Nephron (organoid): ENCODE results near the gene CNTNAP2.

ENCODE experiments used
- H3K27ac Mint-ChIP-seq, 3 experiments: 2 replicates each; pipeline ENCODE4 v1.8.0; 2020; ENCODE audit warnings: mixed read lengths in 3 of 3, mild to moderate bottlenecking in 2 of 3, moderate library complexity in 1 of 3
- H3K27me3 Mint-ChIP-seq: 2 replicates; pipeline ENCODE4 v1.8.0; 2021; ENCODE audit warnings: low read depth, mild to moderate bottlenecking, moderate library complexity, mixed read lengths
- H3K36me3 Mint-ChIP-seq: 2 replicates; pipeline ENCODE4 v1.8.0; 2020; ENCODE audit warnings: low read depth, mixed read lengths
- H3K4me1 Mint-ChIP-seq: 2 replicates; pipeline ENCODE4 v1.8.0; 2020; ENCODE audit warnings: mixed read lengths
- H3K4me3 Mint-ChIP-seq, 3 experiments: 2 replicates each; pipeline ENCODE4 v1.8.0; 2020; ENCODE audit warnings: mild to moderate bottlenecking in 3 of 3, mixed read lengths in 3 of 3, moderate library complexity in 2 of 3
- H3K9me3 Mint-ChIP-seq: 2 replicates; pipeline ENCODE4 v1.8.0; 2020; ENCODE audit warnings: mixed read lengths
- TF ChIP-seq, protein P1 (sequence below), 3 experiments: fragments of 200-600 bp; sonication (generic); IDR thresholded peaks; one replicate each; pipeline ENCODE4 v1.5.0; 2021; ENCODE audit warnings: antibody characterized with exemption in 3 of 3; ENCODE audit not compliant: unreplicated experiment in 3 of 3

The CNTNAP2 gene

DNA sequence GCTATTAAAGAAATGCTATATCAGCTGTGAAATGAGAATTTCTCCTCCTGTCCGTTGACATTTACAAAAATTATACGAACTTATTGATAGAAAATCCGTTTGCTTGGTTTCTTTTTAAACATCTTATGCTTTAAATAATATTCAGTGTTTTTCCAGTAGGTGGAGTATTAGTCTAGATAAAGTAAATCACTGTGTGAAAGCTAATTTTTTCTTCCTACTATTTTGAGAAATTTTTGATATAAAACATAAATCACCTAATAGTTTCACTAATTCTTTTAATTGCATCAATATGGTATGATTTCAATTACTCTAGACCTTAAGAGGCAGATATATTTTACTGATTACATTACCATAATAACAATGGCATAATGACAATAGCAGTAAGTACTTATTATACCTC is 2138.7 kb downstream of the CNTNAP2 start:
- Mint-ChIP-seq H3K4me1 (peaks cover under 1% of the 10 kb centered on the region), H3K36me3 (no peaks in the 10 kb centered on the region)
- TF ChIP-seq, protein P1, sequence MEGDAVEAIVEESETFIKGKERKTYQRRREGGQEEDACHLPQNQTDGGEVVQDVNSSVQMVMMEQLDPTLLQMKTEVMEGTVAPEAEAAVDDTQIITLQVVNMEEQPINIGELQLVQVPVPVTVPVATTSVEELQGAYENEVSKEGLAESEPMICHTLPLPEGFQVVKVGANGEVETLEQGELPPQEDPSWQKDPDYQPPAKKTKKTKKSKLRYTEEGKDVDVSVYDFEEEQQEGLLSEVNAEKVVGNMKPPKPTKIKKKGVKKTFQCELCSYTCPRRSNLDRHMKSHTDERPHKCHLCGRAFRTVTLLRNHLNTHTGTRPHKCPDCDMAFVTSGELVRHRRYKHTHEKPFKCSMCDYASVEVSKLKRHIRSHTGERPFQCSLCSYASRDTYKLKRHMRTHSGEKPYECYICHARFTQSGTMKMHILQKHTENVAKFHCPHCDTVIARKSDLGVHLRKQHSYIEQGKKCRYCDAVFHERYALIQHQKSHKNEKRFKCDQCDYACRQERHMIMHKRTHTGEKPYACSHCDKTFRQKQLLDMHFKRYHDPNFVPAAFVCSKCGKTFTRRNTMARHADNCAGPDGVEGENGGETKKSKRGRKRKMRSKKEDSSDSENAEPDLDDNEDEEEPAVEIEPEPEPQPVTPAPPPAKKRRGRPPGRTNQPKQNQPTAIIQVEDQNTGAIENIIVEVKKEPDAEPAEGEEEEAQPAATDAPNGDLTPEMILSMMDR (IDR thresholded peaks at IDR 0.05; ENCODE audit: unreplicated experiment in 3 of 3): peak; percentile 13 to 32 (median 28)

DNA sequence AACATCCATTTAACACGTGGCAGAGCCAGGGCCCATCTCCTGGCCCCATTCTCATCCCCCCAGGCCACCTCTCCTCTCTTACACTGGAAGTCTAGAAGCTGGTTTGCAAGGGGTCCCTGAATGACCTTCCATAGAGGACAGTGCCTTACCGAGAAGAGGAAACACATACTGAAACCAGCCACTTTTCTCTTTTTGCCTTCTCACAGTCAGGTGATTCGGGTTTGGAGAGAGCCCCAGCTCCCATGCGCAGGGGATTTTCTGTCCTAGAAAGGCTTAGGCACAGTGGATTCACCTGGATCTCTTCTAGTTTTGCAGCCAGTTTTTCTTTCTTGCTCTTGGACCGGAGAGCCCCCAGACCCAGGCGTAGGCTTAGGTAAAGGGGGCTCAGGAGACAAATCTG is 2139.8 kb downstream of the CNTNAP2 start:
- H3K4me3 Mint-ChIP-seq: no peak overlapping the region
- H3K36me3 Mint-ChIP-seq: no peaks in the 10 kb centered on the region
- peaks cover 6% of the 10 kb centered on the region for H3K4me1 Mint-ChIP-seq
- TF ChIP-seq, protein P1 (IDR thresholded peaks at IDR 0.05; ENCODE audit: unreplicated experiment in 3 of 3): no peak
- H3K9me3 Mint-ChIP-seq: peaks cover 13% of the 10 kb centered on the region
- H3K27me3 Mint-ChIP-seq: no peaks in the 10 kb centered on the region
- H3K27ac Mint-ChIP-seq: no peak overlapping the region

More for the DNA sequence above, 2138.7 kb downstream of the CNTNAP2 start:
- peaks cover 23% of the 10 kb centered on the region for H3K9me3 Mint-ChIP-seq
- H3K27ac Mint-ChIP-seq: no peak overlapping the region
- no peaks in the 10 kb centered on the region for H3K27me3 Mint-ChIP-seq
- H3K4me3 Mint-ChIP-seq: no peak overlapping the region

DNA sequence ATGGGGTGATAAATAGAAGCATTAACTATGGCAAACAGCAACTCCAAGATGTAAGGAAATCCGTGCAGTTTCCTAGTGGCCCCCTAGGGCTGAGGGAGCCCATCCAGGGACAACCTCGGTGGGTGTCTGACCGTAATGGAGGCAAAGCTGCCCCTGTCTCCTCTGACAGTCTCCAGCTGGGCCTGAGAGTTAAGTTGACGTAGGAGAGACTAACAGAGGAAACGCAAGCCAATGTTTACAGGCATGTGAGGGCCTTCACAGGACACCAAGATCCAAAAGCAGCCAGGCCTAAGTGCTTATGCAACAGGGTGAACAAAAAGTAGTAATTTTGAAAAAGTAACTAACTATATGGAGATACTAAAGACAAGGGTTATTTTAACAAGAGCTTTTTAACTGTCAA is 2144.0 kb downstream of the CNTNAP2 start:
- H3K4me1 Mint-ChIP-seq: peaks cover 21% of the 10 kb centered on the region
- H3K4me3 Mint-ChIP-seq: peak overlapping the region in 2 of 3 experiments; percentile 4 to 51
- H3K27me3 Mint-ChIP-seq: no peaks in the 10 kb centered on the region
- peak overlapping the region; percentile 80 to 88 (median 87) for H3K27ac Mint-ChIP-seq
- H3K9me3 Mint-ChIP-seq: no peaks in the 10 kb centered on the region
- no peaks in the 10 kb centered on the region for H3K36me3 Mint-ChIP-seq
- TF ChIP-seq, protein P1 (IDR thresholded peaks at IDR 0.05; ENCODE audit: unreplicated experiment in 3 of 3): no peak

DNA sequence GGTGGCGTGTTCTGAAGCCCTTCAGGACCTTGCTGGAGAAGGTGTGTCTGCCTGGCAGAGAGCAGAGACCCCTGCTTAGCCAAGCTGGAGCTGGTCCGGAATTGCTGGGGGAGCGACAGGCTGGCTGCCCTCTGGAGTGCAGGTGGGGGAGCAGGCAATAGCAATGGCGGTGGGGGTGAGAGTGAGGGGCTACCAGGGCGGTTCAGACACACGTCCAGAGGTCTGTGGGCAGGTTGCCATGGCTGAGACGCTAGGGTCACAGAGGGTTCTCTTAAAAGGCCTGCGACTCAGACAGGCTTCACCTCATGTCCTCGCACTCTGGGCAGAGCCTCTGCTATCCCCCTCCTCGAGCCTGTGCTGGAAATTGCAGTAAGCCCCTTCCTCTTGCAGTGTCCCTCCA is 2144.9 kb downstream of the CNTNAP2 start:
- Mint-ChIP-seq H3K27me3 (no peaks in the 10 kb centered on the region), H3K4me3 (no peak overlapping the region), H3K4me1 (peaks cover 21% of the 10 kb centered on the region), H3K36me3 (no peaks in the 10 kb centered on the region), H3K27ac (peak overlapping the region; percentile 34 to 52 (median 36)), H3K9me3 (no peaks in the 10 kb centered on the region)
- TF ChIP-seq, protein P1 (IDR thresholded peaks at IDR 0.05; ENCODE audit: unreplicated experiment in 3 of 3): no peak

DNA sequence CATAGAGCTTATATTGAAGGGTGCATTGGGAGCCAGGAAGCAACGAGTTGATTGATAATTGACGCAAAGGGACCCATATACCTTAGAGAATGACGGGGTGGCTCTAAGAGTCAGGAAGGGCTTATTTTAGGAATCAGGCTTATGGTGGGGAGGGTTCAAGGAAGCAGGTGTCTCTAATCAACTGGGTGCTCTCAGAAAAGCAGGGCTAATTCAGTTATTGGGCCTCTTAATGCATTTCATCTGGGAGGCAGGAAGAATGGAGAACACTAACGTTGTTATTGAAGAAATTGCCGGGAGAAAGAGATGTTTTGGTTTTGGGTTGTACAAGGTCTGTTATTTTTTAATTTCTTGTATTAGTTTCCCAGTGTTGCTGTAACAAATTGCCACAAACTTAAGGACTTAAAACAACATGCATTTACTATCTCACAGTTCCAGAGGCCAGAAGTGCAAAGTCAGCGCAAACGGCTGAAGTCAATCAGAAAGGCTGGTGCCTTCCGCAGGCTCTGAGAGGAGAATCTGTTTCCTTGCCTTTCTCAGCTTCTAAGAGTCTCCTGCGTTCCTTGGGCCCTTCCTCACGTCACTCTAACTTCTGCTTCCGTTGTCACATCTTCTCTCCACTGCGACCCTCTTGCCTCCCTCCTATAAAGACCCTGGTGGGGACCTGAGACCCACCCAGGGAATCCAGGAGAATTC is 2145.5 kb downstream of the CNTNAP2 start:
- peaks cover 21% of the 10 kb centered on the region for H3K4me1 Mint-ChIP-seq
- no peaks in the 10 kb centered on the region for H3K36me3 Mint-ChIP-seq
- H3K27me3 Mint-ChIP-seq: no peaks in the 10 kb centered on the region
- H3K4me3 Mint-ChIP-seq: peak overlapping the region; percentile 45 to 64 (median 54)
- H3K9me3 Mint-ChIP-seq: no peaks in the 10 kb centered on the region
- TF ChIP-seq, protein P1 (IDR thresholded peaks at IDR 0.05; ENCODE audit: unreplicated experiment in 3 of 3): no peak
- H3K27ac Mint-ChIP-seq: peak overlapping the region; percentile 34 to 52 (median 36)

DNA sequence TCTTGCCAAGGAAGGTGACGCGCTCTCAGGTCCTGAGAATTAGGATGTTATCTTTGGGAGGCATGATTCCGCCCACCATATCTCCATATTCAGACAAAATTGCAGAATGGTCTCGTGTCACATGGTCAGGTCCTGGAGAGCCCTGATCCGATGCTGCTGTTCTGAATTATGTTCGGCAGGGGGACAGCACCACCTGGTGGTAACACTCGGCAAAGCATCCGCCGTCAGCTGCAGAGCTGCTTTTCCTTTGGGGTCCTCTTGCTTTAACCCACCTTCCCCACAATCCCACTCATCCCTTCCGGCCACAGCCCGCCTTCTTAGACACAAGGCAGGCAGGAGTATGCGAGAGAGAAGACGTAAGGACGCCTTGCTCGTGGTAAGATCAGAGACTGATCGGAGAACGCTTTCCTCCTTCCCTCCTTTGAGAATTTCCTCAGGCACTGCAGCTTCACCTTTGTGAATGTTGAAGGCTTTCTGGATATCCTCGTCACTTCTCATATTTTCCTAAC is 2146.2 kb downstream of the CNTNAP2 start:
- Mint-ChIP-seq H3K4me1 (peaks cover 21% of the 10 kb centered on the region), H3K9me3 (no peaks in the 10 kb centered on the region), H3K27ac (peak overlapping the region; percentile 28 to 52 (median 34)), H3K4me3 (peak overlapping the region; percentile 45 to 64 (median 54)), H3K36me3 (no peaks in the 10 kb centered on the region), H3K27me3 (no peaks in the 10 kb centered on the region)
- TF ChIP-seq, protein P1 (IDR thresholded peaks at IDR 0.05; ENCODE audit: unreplicated experiment in 3 of 3): peak; percentile 91 to 97 (median 93)
